Left ventricle myocardium superior (tissue), 1 donor: ENCODE data around the gene ZSWIM3. TPM values are rescaled to one million over a fixed set of nuclear protein-coding genes. Genes with fewer than 3 reads are reported as not detected.

Source experiments
- ATAC-seq: fragments of 200-7000 bp; cut with Tn5 transposase; one replicate; pipeline ENCODE4 v1.9.1; 2020; ENCODE audit warnings: mild to moderate bottlenecking, moderate library complexity
- DNase-seq: peaks from one replicate; pipeline ENCODE4 v3.0.0-alpha.2; 2020
- intact Hi-C: fragments of 100-400 bp; cut with micrococcal nuclease; formaldehyde crosslinking; loops from one replicate; pipeline ENCODE4 v1.11.0; 2022
- long read RNA-seq: library from polyadenylated mRNA; unstranded; transcript quantifications from one replicate; pipeline ENCODE4 v2.0.0, GENCODE V29; 2021
- total RNA-seq: library from RNA; stranded (reverse); fragmentation: NEBNext Ultra II Directional; extraction: Animal tissue kit (Norgen Biotek cat#: 25700); gene quantifications from one replicate; pipeline ENCODE4 v1.2.1, GENCODE V29; 2021
- donor health status: DM: no; HTN: yes; CAD: no; lungs with severe emphysema.

The ZSWIM3 gene
- 1.9 TPM for total RNA-seq
- long read RNA-seq: 0 reads

GRCh38 chr20:45857114-45857881 lies at the start of gene ZSWIM3, which contains the start of gene ACOT8:
Gene ZSWIM3 (plus strand): TSS chr20:45857614. CDS start chr20:45857826, 212 bp downstream.
Gene ACOT8 (minus strand): TSS chr20:45857392. CDS start chr20:45857315, 77 bp downstream.
- DNase-seq: peak; percentile 91
- intact Hi-C loops: no loop called here
- peak; percentile 99 for ATAC-seq

DNA sequence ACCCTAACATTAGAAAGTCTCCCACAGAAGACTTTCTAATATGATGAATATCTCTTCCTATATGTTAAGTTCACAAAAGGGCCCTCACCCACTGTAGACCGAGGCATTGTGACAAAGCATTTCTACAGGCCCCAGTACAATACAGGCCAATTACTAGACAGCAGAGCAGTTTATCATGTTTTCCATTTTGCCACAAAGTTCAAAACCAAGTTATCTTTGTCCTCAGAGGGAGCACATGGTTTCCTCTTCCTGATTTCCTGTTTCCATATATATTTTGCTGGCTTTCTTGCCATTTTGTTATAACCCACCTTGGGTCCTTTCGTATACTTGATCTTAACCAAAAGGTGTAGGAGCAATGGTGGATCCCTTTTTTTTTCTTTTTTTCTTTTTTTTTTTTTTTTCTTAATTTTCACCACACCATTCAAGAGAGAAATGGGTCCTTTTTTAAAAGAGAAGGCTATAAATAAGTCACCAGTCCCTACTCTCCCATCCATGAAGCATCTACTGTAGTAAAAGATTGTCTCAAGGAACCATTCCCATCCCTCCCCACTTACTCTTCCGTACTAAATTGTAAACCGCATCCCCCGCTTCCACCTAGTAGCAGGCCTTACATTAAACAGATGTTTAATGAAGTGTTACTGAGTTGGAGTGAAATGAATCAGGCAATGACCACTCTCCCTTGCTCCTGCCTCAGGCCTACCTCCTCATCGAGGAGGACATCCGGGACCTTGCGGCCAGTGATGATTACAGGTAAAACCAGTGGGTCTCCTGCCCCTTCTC lies 47.0 kb upstream of the ZSWIM3 start:
- intact Hi-C loops: no loop called here
- no peak for ATAC-seq
- no peak for DNase-seq

DNA sequence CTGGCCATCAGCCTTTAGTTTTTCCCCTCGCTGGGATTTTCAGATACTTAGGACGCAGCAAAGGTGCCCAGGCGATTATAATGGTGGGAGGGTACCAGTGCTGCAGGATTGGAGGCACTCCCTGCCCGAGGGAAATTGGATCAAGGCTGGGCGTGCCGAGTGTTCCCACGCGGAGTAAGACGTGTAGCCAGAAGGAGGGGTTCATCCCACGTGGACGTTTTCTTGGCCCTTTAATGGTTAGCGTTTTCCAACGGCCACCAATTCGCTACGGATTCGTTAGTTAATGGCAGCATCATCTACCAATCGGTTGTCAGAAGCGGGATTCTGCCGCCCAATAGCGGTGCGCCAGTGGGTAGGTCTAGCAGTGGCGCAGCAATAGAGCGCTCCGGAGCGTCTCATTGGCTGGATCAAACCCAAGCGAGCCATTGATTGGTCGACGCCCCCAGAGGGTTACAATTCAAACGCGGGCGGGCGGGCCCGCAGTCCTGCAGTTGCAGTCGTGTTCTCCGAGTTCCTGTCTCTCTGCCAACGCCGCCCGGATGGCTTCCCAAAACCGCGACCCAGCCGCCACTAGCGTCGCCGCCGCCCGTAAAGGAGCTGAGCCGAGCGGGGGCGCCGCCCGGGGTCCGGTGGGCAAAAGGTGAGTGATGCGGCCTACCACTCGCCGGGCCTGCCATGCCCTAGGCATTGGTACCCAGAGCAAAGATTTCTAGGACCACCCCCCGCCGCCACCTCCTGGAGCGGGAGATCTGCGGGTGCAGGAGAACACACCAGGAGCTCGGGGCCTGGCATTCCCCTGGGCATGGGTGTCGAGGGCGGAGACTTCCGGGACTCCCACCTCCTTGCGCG lies 45.0 kb upstream of the ZSWIM3 start, which contains the start of gene UBE2C:
UBE2C (plus strand) TSS at position 488 of the 849 bp plus-strand sequence; CDS start at position 540, 52 bp downstream.
- peak; percentile 96 for DNase-seq
- peak; percentile 99 for ATAC-seq
- intact Hi-C loops: no loop called here

- DNase-seq (no peak), ATAC-seq (no peak)
- intact Hi-C loops: no loop called here
These were observed 44.4 kb upstream of the ZSWIM3 start for GRCh38 chr20:45813006-45813340.

GRCh38 chr20:45813489-45813888 lies 43.9 kb upstream of the ZSWIM3 start:
- no peak for ATAC-seq
- intact Hi-C loops: no loop called here
- DNase-seq: no peak

- intact Hi-C loops: no loop called here
- ATAC-seq: no peak
- DNase-seq: no peak
These were observed 43.1 kb upstream of the ZSWIM3 start for GRCh38 chr20:45814314-45814713.

DNA sequence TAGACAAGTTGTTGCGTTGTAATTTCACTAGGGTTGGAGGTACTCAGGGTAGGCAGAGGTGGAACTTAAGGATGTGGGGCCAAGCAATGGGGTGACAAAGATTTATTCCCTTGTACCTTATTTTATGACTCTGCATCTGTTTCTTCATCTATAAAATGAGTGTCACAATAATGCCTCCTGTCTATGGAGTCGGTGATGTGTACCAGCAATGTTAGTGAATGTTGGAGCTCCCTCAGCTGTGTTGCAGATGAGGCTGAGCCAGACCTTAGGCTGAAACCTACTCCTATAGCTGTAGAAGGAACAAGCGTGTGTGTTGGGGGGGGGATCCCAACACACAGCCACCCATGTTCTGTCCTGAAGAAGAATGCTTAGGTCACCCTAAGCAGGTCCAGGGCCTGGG lies 40.5 kb upstream of the ZSWIM3 start:
- ATAC-seq: no peak
- DNase-seq: no peak
- intact Hi-C loops: no loop called here

DNA sequence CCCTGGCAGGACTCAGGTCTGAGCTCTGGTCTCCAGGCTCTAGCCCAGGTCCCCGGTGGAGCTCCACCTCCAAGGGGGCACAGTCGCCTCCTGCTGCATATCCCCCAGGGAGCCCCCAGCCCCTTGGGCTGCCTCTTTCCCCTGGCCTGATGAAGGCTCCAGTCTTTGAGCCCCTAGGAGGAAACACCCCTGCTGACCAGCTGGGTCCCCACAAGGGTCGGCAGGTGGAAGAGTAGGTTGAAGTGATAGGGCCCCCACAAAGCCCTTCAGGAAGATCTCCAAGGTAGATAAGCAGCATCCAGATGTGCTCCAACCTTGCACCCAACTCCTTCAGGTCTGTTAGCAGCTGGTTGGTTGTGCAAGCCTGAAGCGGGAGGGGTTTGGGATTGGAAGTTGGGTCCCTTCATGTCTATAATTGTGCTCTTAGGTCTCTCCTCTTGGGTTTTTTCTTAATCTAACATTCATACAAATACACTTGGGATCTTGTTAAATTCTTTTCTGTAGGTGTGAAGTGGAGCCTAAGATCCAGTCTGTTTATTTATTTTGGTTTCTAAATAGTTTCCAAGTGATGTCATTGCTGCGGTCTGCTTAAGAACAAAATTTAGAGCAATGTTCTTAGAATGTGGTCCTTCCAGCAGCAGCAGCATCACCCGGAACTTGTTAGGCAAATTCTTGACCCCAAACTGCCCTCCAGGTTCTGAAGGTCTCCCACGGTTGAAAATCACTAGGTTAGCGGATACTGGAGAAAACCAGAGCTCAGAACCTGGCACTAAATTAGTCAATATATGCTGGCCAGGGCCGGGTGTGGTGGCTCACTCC lies 39.8 kb upstream of the ZSWIM3 start:
- ATAC-seq (no peak), DNase-seq (no peak)
- intact Hi-C loops: no loop called here

DNA sequence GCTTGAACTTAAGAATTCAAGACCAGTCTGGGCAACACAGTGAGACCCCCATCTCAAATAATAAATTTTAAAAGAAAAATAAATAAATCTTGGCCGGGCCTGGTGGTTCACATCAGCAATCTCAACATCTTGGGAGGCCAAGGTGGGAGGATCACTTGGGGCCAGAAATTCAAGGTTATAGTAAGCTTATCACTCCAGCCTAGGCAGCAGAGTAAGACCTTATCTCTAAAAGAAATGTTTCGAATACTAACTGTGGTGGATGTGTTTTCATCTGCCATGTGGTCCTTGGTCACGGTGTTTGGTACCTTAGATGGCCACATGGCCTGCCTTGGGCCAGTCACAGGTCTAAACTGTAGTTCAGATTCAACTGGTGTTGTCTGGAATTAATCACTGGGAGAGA lies 39.2 kb upstream of the ZSWIM3 start:
- ATAC-seq: no peak
- DNase-seq: no peak
- intact Hi-C loops: no loop called here

DNA sequence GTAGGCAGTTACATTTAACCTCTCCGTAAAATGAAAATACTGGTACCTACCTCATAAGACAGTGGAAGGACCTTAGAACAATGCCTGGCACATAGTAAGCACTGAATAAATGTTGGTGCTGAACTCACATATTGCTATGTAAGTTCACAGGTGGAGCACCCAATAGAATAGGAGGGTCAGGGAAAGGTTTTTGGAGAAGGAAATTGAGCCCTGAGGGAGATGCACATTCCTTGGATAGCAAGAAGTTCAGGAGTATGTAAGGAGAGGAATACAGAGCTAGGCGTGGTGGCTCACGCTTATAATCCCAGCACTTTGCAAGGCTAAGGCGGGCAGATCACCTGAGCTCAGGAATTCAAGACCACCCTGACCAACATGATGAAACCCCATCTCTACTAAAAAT lies 37.9 kb upstream of the ZSWIM3 start:
- DNase-seq: no peak
- ATAC-seq: no peak
- intact Hi-C loops: no loop called here

DNA sequence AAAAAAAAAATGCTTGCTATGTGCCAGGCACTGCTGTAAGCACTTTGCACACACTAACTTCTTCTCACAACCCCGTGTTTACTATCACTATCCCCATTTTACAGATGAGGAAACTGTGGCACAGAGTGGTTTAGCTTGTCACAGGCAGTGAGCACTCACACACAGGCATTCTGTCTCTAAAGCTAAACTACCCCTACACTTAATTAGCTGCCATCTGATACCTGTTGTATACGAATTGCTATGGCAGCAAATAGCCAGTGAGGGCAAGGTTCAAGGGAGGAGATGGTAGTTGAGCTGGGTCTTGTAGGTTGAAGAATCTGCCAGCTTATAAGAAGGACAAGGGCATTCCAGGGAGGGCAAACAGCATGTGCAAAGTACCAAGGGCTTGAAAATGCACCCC lies 35.5 kb upstream of the ZSWIM3 start:
- ATAC-seq (no peak), DNase-seq (no peak)
- intact Hi-C loops: no loop called here

DNA sequence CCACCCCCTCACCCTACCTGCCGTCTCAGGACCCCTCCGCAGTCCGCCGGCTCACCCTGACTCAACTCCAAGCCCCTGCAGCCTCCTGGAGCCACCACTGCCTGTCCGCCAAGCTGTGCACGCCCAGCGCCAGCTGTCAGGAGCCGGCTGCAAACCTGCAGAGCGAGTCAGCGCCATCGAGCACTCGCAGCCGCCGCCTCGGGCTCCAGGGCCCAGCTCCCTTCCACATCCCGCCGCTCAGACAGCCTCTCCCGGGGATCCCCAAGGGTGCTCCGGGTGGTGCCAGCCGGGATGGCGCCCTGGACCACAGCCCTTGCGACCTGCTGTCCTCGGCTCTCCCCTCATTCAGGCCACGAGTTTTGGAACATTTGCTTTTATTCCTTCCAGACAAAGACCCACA lies 34.6 kb upstream of the ZSWIM3 start:
- peak; percentile 54 for DNase-seq
- peak; percentile 30 for ATAC-seq
- intact Hi-C loops: no loop called here

GRCh38 chr20:45823949-45824835 lies 33.2 kb upstream of the ZSWIM3 start:
- DNase-seq: peak; percentile 68
- ATAC-seq: peak; percentile 76
- intact Hi-C loops: no loop called here

GRCh38 chr20:45826381-45827019 lies 30.9 kb upstream of the ZSWIM3 start:
- intact Hi-C loops: no loop called here
- DNase-seq (no peak), ATAC-seq (peak; percentile 75)

DNA sequence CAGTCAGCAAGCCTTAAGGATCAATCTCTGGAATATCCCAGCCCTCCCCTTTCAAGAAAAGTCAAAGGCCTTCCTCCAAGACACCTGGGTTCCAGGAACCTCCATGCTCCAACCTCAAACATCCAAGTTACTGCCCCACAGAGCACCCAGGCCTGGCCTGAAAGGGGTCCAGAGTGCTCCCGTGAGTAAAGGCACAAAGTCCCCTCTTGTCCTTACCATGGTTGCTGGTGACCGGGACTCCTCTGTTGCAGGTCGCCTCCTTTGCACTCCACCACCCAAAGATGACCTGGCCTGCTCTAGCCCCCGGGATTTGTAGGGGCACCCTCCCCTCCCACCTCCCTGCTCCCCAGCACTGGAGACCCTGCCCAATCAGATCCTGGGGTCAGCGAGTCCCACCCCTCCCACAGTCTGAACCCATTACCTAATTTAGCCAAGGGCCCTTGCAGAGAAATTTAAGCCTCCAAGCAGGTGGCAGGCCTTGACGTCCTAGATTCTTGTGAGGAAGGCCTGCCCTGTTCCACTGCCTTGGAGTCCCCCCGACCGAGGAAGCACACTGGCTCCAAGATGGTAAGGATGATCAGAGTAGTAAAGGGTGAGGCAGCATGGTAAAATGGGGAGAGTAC lies 30.3 kb upstream of the ZSWIM3 start, which contains the start of gene TNNC2:
TNNC2 (minus strand) TSS at position 283 of the 623 bp plus-strand sequence; CDS start at position 219, 64 bp downstream.
- ATAC-seq: no peak
- intact Hi-C loops: no loop called here
- DNase-seq: no peak

DNA sequence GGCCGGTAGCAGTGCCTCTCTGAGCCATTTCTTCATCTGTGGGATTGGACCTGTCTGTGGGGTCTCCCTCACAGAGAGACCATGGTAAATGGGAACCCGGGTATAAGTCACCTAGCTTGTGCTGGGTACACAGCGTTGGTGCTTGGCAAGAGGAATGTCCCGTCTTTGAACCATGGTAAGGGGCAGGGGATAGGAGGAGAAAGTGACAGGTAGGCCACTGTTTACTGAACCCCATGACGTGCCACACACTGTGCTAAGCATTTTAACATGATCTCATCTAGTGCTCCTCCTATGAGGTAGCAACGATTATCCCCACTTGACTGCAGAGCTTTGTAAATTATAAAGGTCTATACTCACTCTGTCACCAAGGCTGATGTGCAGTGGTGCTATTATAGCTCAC lies 29.7 kb upstream of the ZSWIM3 start:
- intact Hi-C loops: no loop called here
- ATAC-seq: no peak
- DNase-seq: no peak

DNA sequence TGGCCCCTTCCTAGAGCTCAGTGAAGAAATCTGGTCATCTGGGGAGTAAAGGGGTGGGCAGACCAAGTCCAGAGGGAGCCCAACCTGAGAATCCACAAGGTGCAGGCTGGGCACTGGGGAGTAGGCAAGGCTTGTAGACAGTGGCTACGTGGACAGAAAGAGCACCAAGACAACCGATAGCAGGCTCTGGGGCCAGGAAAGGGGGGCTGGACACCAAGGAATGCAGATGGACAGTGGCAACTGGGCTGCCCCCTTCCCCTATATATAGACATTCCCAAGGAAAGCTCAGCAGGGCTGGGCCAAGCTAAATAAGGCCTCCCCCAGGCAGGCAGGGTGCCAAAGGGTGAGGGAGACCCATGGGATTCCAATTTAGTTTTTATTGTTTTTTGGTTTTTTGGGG lies 28.8 kb upstream of the ZSWIM3 start:
- no peak for ATAC-seq
- intact Hi-C loops: no loop called here
- no peak for DNase-seq
